Anterior cingulate cortex (tissue), 58 donors: ENCODE results near the gene SEZ6L.

Source experiments
- DNase-seq, 58 donors: peaks; one replicate each; lab custom pipeline; 2025; lab: John Stamatoyannopoulos, UW

Gene SEZ6L

DNA sequence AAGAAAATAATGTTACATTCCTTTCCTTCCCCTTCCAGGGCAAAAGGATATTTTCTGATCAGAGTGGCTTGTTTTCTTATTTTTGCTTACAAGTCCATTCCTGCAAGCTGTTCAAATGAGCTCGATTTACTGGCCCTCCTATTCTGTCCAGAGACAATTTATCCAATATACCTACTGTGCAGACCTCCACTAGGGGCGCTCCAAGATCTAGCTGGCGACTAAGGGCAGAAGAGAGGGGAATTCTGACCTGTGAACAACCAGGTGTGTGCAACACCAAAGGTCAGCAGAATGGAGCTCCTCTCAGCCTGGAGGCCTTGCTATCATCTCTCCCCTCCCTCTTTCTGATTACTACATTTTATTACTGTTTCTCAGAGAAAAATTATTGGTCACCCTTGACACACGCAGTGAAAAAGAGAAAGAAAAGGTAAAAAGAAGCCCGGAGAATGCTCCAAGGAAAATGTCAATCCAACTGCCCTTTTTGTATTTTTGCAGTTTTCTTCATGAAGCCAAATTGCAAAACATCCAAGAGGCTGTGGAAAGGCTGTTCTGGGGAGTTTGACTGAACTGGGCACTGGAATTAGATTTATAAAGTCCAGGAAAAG, 3.2 kb downstream of the SEZ6L start:
- DNase-seq = peak in 27 of 58 donors; percentile 1 to 57 (median 16)

GRCh38 chr22:26174280-26174679, 5.0 kb downstream of the SEZ6L start:
- DNase-seq = peak in 39 of 58 donors; percentile 7 to 77 (median 31)

GRCh38 chr22:26182723-26183122, 13.5 kb downstream of the SEZ6L start:
- no peak for DNase-seq

DNA sequence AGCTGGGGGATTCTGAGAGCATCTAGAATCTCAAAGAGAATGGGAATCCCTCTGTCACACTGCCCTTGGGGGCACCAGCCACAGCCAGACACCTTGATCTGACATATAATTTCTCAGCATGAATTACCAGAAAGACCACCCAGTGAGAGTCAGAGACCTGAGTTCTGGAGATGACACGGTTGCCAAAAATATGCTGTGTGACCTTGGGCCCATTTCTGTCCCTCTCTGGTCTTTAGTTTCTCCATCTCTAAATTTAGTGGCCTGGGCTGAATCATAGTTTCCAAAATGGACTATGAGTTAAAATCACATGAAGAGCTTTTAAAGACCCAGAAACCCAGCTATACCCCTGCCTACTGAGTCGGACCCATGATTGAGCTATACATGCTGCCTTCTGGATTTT, 15.9 kb downstream of the SEZ6L start:
- DNase-seq = no peak

- DNase-seq = no peak
Observed at GRCh38 chr22:26188341-26188740, 19.1 kb downstream of the SEZ6L start.

GRCh38 chr22:26194313-26194712, 25.1 kb downstream of the SEZ6L start:
- DNase-seq = no peak

GRCh38 chr22:26194877-26195276, 25.6 kb downstream of the SEZ6L start:
- DNase-seq = peak in 1 of 58 donors; percentile 3

GRCh38 chr22:26196657-26197056, 27.4 kb downstream of the SEZ6L start:
- DNase-seq = no peak

- no peak for DNase-seq
Observed at GRCh38 chr22:26197425-26197824, 28.2 kb downstream of the SEZ6L start.

DNA sequence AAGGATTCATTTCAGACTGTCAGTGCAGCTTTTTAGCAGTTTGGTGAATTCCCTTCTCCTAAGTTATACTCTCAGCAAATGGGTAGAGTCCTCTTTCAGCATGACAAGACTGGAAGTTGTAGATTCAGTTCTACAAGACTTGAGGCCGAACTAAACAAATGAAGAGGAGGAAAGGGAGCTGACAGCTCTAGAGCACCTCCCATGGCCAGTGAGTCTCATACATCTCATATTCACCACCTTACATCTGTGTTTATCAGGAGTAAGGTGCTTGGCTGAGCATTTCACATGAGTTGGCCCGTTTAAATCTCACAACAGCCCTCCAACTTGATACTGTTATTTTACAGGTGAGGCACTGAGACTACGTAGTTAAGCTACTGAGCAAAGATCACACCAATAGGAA, 30.4 kb downstream of the SEZ6L start:
- no peak for DNase-seq

GRCh38 chr22:26202280-26202924, 33.1 kb downstream of the SEZ6L start:
- DNase-seq = no peak

- DNase-seq = no peak
Observed at GRCh38 chr22:26205494-26205893, 36.2 kb downstream of the SEZ6L start.

- DNase-seq = no peak
Observed at GRCh38 chr22:26210334-26210733, 41.1 kb downstream of the SEZ6L start.

- no peak for DNase-seq
Observed at GRCh38 chr22:26213826-26214225, 44.6 kb downstream of the SEZ6L start.

DNA sequence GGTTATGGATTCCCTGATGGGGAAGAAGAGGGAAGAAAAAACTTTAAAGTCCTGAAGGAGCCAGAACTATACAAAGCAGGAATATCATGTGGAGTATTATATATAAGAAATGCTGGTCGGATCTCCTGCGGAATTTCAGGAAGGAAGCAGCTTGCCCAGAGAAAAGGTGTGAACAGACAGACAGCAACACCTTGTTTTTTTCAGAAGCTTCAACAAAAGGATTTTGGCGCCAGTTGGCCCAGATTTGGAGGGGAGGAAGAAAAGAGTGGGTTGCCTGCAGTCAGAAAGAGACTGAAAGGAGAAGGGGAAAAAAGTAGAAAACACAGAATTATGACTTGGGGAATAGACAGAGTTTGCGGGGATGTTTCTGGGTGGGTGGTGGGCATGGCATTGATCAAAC, 45.2 kb downstream of the SEZ6L start:
- peak in 7 of 58 donors; percentile 6 to 43 (median 19) for DNase-seq

GRCh38 chr22:26215736-26216135, 46.5 kb downstream of the SEZ6L start:
- no peak for DNase-seq

DNA sequence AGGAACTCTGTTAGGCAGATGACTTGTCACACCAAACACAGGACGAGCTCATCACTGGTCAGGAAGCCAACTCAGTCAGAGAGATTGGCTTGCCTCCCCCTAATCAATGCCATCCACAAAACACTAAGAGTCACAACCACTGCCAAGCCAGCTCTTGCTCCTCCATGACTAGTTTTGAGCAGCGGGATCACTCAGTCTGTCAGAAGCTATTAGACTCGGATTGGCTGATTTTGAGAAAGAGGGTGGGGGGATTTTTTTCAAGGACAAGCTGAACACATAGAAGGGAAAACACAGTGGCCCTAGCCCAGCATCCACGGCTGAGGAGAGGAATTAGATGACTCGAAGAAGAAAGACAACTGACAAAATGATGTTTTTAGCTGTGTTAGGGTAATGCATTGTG, 55.9 kb downstream of the SEZ6L start:
- DNase-seq = no peak

GRCh38 chr22:26226538-26227297, 57.5 kb downstream of the SEZ6L start:
- peak in 1 of 58 donors; percentile 11 for DNase-seq

DNA sequence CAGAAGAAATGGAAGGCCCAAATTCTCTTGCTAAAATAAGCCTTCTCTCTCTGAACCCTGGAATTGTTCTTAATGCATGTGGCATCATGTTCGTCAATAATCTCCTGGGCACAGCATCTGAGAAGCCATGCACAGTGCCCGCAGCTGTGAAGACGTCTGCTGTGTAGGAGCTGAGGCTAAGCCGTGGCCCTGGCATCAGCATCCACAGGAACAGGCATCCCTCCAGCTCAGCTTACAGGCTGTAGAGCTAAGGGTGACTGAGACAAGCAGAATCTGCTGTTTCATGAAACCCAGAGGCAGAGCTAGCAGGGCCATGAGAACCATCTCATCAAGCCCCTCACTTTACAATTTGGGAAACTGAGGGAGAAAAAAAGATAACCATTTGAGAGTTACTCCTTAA, 60.6 kb downstream of the SEZ6L start:
- DNase-seq = peak in 8 of 58 donors; percentile 5 to 30 (median 16)

GRCh38 chr22:26234296-26234695, 65.0 kb downstream of the SEZ6L start:
- peak in 4 of 58 donors; percentile 11 to 45 (median 32) for DNase-seq

- no peak for DNase-seq
Observed at GRCh38 chr22:26235792-26236487, 66.7 kb downstream of the SEZ6L start.
